Measurements from ENCODE around the gene PACRG. TPM values are rescaled to one million over a fixed set of nuclear protein-coding genes. Genes with fewer than 3 reads are reported as not detected.

The PACRG gene
- total RNA-seq, 1 donor from 2014 or later: 2.4 TPM

DNA sequence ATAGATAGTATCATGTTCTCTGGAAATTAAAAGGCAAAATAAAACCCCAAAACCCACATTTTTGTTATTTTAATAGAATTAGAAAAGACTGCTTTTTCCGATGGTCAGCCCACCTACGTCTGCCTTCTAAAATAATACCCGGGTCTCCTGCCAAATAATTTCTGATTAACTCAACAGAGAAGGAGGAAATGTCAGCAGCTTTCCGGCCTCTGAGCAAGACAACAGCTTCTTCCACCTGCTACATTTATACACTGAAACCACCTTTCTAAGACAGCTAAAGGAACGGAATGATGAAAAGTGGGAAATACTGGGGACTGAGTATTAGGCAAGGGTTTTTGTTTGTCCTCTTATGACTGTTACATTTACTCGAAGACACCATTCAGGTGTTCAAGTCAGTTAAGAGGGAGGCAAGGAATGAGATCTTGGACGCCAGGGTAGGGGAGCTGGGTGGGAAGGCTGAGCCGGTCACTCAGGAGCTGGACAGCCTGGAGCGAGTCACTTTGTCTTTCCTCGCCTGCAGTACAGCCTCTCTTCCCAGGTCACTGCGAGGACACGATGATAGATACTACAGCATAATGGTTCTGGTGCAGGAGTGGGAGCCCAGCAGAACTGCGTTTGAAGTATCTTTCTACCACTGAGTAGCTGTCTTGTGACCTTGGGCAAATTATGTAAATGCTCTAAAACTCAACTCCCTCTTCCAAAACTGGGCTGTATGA, 590.5 kb downstream of the PACRG start:
- Mint-ChIP-seq H3K9me3 (ENCODE audit: low read depth) (no peaks in the 10 kb centered on the region), H3K36me3 (ENCODE audit: insufficient read depth) (no peaks in the 10 kb centered on the region), H3K4me1 (ENCODE audit: low read depth) (peaks cover 5% of the 10 kb centered on the region), H3K27ac (no peak overlapping the region), H3K4me3 (ENCODE audit: low read depth) (no peak overlapping the region), H3K27me3 (peaks cover 22% of the 10 kb centered on the region)
- TF ChIP-seq CTCF (IDR thresholded peaks at IDR 0.05; ENCODE audit: unreplicated experiment): no peak
- DNase-seq (ENCODE audit: low spot score, unreplicated experiment): no peak

DNA sequence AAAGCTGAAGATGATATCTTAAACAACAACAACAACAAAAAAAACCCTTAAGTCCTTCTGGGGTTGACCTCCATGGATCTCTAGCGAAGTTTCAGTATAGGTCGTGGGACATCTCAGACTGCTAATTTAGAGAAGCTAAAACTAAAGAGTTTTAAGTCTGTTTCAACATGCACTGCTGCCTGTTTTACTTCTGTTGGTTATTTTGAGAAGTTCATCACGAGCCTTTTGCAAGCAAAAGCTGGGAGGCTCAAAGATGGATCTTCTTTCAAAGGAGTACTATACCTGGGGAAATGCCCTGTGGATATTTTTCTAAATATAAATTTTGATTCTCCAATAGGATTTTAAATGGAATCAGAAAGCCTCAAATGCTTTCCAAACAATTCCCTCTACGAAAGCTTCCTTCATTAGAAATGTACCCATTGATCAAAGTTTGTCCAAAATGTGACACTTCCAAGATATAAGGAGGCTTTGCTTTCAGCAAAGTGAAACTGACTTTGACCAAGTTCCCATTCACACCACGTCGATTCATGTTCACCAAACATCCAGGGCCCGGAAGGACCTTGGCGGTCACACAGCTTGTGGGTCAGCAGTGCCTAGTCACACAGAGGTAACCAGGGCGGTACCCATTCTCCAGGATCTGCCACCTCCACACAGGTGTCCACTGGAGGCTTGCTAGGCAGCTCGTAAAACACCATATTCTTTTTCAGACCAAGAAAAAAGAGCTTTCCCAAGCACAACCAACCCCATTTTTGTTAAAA, 592.0 kb downstream of the PACRG start:
- Mint-ChIP-seq H3K9me3 (ENCODE audit: low read depth) (no peaks in the 10 kb centered on the region), H3K27ac (no peak overlapping the region), H3K27me3 (peaks cover 18% of the 10 kb centered on the region), H3K4me1 (ENCODE audit: low read depth) (peaks cover 12% of the 10 kb centered on the region), H3K4me3 (ENCODE audit: low read depth) (no peak overlapping the region), H3K36me3 (ENCODE audit: insufficient read depth) (no peaks in the 10 kb centered on the region)
- DNase-seq (ENCODE audit: low spot score, unreplicated experiment): no peak
- no peak for TF ChIP-seq CTCF (IDR thresholded peaks at IDR 0.05; ENCODE audit: unreplicated experiment)

GRCh38 chr6:163320402-163320801, 592.6 kb downstream of the PACRG start:
- Mint-ChIP-seq H3K9me3 (ENCODE audit: low read depth) (no peaks in the 10 kb centered on the region), H3K27ac (no peak overlapping the region)

DNA sequence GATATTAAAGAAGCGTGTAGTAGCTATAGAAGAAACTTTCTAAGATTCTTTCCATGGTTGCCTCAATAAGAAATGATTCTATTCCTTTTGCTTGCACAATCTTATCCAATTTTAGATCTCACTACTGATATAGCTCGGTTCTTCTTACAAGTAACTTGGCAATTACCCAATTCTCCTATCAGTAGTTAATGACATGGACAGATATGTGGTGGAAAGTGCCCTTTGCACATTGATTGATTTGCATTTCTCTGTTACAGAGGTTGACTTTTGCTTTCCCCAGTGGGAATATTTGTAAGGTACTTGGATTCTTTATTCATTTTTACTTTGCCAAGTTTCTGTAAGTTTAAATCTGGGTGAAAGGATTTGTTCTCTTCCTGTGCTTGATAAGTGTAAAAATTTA, 593.0 kb downstream of the PACRG start:
- Mint-ChIP-seq H3K4me1 (ENCODE audit: low read depth) (peaks cover 19% of the 10 kb centered on the region), H3K9me3 (ENCODE audit: low read depth) (no peaks in the 10 kb centered on the region), H3K27me3 (peaks cover 16% of the 10 kb centered on the region), H3K36me3 (ENCODE audit: insufficient read depth) (no peaks in the 10 kb centered on the region), H3K27ac (no peak overlapping the region), H3K4me3 (ENCODE audit: low read depth) (no peak overlapping the region)
- DNase-seq (ENCODE audit: low spot score, unreplicated experiment): no peak
- TF ChIP-seq CTCF (IDR thresholded peaks at IDR 0.05; ENCODE audit: unreplicated experiment): no peak

More at GRCh38 chr6:163320402-163320801, 592.6 kb downstream of the PACRG start:
- no peak for TF ChIP-seq CTCF (IDR thresholded peaks at IDR 0.05; ENCODE audit: unreplicated experiment)
- H3K27me3 Mint-ChIP-seq: peaks cover 18% of the 10 kb centered on the region
- H3K36me3 Mint-ChIP-seq (ENCODE audit: insufficient read depth): no peaks in the 10 kb centered on the region
- no peak overlapping the region for H3K4me3 Mint-ChIP-seq (ENCODE audit: low read depth)
- no peak for DNase-seq (ENCODE audit: low spot score, unreplicated experiment)
- peaks cover 18% of the 10 kb centered on the region for H3K4me1 Mint-ChIP-seq (ENCODE audit: low read depth)

GRCh38 chr6:163321717-163322116, 593.9 kb downstream of the PACRG start:
- H3K9me3 Mint-ChIP-seq (ENCODE audit: low read depth): no peaks in the 10 kb centered on the region
- H3K27me3 Mint-ChIP-seq: peaks cover 15% of the 10 kb centered on the region
- no peak overlapping the region for H3K4me3 Mint-ChIP-seq (ENCODE audit: low read depth)
- H3K4me1 Mint-ChIP-seq (ENCODE audit: low read depth): peaks cover 19% of the 10 kb centered on the region
- no peak for TF ChIP-seq CTCF (IDR thresholded peaks at IDR 0.05; ENCODE audit: unreplicated experiment)
- no peak overlapping the region for H3K27ac Mint-ChIP-seq
- no peak for DNase-seq (ENCODE audit: low spot score, unreplicated experiment)
- H3K36me3 Mint-ChIP-seq (ENCODE audit: insufficient read depth): no peaks in the 10 kb centered on the region

All from progenitor cell of endocrine pancreas (in vitro differentiated cells).